ENCODE data around the gene FMN1.
A peak's percentile ranks its signal among the peaks of the same experiment; 100 is the strongest.

Gene FMN1

DNA sequence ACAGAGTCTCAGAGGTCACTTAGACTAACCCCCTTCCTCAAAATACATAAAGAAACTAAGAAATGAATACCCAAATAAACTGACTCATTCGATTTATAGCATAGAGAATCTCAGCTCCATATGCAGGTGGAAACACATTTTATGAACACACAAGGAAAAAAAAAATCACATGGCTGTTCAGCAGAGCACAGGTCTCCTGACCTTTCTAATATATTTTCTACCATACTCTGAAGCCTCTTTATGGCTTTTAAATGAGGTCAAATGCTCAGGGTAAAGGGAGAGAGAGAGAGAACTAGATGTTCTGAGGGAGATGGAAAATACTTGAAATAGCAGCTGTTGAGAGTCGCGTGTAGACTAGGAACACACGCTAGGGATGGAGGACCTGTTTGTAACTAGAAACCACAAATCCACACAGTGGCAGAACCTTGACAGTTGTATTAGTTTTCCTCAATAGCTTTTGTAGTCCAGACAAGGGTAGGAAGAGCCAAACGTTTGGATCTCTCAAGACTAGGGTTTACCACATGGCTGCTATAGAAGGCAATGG, 165.3 kb downstream of the FMN1 start:
- H3K4me2 ChIP-seq = no peak overlapping the region
- no peaks in the 10 kb centered on the region for H3K27me3 ChIP-seq
- no peak overlapping the region for H3K27ac ChIP-seq
- no peaks in the 10 kb centered on the region for H3K9me3 ChIP-seq
- H3K36me3 ChIP-seq = no peaks in the 10 kb centered on the region
- no peak overlapping the region for H3K9ac ChIP-seq
- no peak overlapping the region for H3K4me3 ChIP-seq
- no peaks in the 10 kb centered on the region for H3K4me1 ChIP-seq
- no peaks in the 10 kb centered on the region for H4K20me1 ChIP-seq
- no peak for TF ChIP-seq Cebpa-rat (IDR thresholded peaks at IDR 0.05)

DNA sequence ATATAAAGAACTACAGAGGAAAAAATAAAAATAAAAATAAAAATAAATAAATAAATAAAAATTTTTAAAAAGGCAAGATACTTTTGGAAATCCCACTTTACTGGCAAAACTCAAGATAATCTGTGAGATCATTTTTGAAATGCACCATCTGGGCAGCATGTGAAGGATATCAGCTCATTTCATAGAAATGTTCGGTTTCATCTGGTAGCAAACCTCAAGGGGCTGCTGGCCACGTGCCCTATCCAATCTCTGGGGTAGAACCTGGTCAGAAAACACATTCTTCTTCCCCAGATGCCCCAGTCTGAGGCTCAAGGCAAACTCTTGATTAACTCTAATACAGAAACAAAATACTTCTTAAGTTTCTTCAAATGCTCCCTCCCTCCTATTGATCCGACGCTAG, 166.0 kb downstream of the FMN1 start:
- H3K9me3 ChIP-seq = no peaks in the 10 kb centered on the region
- H3K36me3 ChIP-seq = no peaks in the 10 kb centered on the region
- no peak overlapping the region for H3K27ac ChIP-seq
- H3K4me3 ChIP-seq = no peak overlapping the region
- H3K4me1 ChIP-seq = no peaks in the 10 kb centered on the region
- H3K9ac ChIP-seq = no peak overlapping the region
- H3K4me2 ChIP-seq = no peak overlapping the region
- no peaks in the 10 kb centered on the region for H3K27me3 ChIP-seq
- no peaks in the 10 kb centered on the region for H4K20me1 ChIP-seq
- no peak for TF ChIP-seq Cebpa-rat (IDR thresholded peaks at IDR 0.05)

DNA sequence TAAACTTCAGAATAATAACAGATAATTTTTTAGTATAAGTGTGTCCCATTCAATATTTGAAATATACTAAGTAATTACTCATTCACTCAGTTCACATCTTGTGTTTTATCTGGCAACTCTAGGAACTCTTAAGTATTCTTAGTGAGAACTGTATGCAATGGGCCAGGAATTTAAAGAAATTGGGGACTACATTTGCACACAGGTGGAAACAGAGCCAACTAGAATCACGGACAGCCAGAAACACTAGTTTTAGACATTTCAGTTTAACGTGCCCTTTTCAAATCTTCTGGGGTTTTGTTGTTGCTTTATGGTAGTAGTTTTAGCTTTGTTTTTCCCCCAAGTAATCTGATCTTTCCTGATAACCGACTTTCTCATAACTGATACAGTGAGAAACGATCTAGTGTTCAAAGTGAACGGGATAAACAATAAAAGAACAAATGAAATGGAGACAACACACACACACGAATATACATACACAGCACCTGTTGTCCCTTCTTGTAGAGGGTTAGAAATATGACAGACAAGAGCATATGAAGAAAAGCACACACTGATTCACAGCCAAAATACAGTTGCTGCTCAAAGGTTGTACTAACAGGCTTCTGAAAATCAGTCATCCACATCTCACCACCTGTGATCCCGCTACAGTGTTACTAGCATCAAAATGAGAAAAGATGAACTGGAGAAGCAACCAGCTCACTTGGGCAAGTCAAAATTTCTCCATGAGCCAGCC, 167.0 kb downstream of the FMN1 start:
- no peak overlapping the region for H3K9ac ChIP-seq
- H4K20me1 ChIP-seq = no peaks in the 10 kb centered on the region
- H3K4me1 ChIP-seq = peaks cover 7% of the 10 kb centered on the region
- no peak overlapping the region for H3K4me3 ChIP-seq
- H3K27me3 ChIP-seq = no peaks in the 10 kb centered on the region
- H3K27ac ChIP-seq = no peak overlapping the region
- no peak for TF ChIP-seq Cebpa-rat (IDR thresholded peaks at IDR 0.05)
- no peak overlapping the region for H3K4me2 ChIP-seq
- no peaks in the 10 kb centered on the region for H3K36me3 ChIP-seq
- no peaks in the 10 kb centered on the region for H3K9me3 ChIP-seq

- H4K20me1 ChIP-seq = no peaks in the 10 kb centered on the region
- H3K4me1 ChIP-seq = peaks cover 13% of the 10 kb centered on the region
- H3K9ac ChIP-seq = no peak overlapping the region
- no peaks in the 10 kb centered on the region for H3K9me3 ChIP-seq
- H3K27ac ChIP-seq = no peak overlapping the region
- no peak overlapping the region for H3K4me3 ChIP-seq
- no peak overlapping the region for H3K4me2 ChIP-seq
- no peaks in the 10 kb centered on the region for H3K36me3 ChIP-seq
- TF ChIP-seq Cebpa-rat (IDR thresholded peaks at IDR 0.05) = no peak
- H3K27me3 ChIP-seq = no peaks in the 10 kb centered on the region
Observed at GRCh38 chr15:33026614-33027013, 167.9 kb downstream of the FMN1 start.

DNA sequence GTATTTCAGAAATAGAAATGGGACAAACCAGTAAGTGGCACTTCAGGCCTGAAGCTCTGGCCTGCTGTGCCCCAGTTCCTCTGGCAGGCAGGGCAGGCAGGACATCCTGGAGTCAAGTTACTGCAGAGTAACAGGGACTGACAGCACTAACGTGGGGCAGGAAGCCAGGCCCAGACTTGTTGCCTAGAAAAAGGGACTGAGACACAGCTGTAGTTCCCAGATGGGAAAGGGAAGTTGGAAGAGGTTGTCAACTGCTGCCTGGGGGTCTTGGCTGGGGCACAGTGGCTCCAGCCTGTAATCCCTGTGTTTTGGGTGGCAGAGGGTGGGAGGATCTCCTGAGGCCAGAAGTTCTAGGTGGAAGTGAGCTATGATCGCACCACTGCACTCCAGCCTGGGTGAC, 171.9 kb downstream of the FMN1 start:
- H3K4me2 ChIP-seq = peak overlapping the region; percentile 66
- no peaks in the 10 kb centered on the region for H3K36me3 ChIP-seq
- H3K4me1 ChIP-seq = peaks cover 13% of the 10 kb centered on the region
- H3K27ac ChIP-seq = peak overlapping the region; percentile 59
- no peaks in the 10 kb centered on the region for H4K20me1 ChIP-seq
- H3K9me3 ChIP-seq = 0 out of 2 replicates have a peak, but pooled peaks cover 6% of the 10 kb centered on the region
- H3K4me3 ChIP-seq = no peak overlapping the region
- no peak overlapping the region for H3K9ac ChIP-seq
- H3K27me3 ChIP-seq = no peaks in the 10 kb centered on the region
- no peak for TF ChIP-seq Cebpa-rat (IDR thresholded peaks at IDR 0.05)

DNA sequence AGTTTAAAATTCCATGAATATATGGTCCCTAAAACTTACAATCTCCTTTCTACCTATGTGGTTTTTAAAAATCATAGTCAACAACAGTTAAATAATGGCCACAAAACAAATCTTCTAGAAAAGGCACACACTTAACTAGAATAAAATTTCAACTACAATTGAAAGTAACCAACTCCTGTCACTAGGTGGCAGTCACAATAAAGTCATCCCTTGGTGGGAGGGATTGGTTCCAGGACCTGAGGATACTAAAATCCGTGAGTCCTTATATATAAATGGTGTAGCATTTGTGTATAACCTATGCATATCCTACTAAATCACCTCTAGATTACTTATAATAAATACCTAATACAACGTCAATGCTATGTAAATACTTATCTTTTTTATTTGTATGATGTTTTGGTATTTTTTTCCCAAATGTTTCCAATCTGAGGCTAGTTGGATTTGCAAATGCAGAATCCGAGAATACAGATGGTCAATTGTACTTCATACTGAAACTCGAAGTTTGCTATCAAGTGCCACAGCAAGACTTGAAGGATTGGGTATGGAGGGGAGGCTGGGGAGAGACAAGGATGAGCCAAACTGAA, 172.6 kb downstream of the FMN1 start:
- Histone ChIP-seq H3K9me3 (0 out of 2 replicates have a peak, but pooled peaks cover 6% of the 10 kb centered on the region), H3K4me3 (no peak overlapping the region), H4K20me1 (no peaks in the 10 kb centered on the region), H3K36me3 (no peaks in the 10 kb centered on the region), H3K27me3 (no peaks in the 10 kb centered on the region), H3K27ac (no peak overlapping the region), H3K4me1 (peaks cover 13% of the 10 kb centered on the region), H3K9ac (no peak overlapping the region), H3K4me2 (peak overlapping the region; percentile 66)
- TF ChIP-seq Cebpa-rat (IDR thresholded peaks at IDR 0.05) = no peak

DNA sequence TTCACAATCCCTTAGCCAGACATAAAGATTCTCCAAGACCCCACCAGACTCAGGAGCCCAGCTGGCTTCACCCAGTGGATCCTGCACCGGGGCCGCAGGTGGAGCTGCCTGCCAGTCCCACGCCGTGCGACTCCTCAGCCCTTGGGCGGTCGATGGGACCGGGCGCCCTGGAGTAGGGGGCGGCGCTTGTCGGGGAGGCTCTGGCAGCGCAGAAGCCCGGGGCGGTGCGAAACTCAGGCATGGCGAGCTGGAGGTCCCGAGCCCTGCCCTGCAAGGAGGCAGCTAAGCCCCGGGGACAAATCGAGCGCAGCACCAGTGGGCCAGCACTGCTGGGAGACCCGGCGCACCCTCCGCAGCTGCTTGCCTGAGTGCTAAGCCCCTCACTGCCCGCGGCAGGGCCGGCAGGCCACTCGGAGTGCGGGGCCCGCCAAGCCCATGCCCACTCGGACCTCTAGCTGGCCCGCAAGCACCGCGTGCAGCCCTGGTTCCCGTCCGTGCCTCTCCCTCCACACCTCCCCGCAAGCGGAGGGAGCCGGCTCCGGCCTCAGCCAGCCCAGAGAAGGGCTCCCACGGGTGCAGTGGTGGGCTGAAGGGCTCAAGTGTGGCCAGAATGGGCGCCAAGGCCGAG, 175.0 kb downstream of the FMN1 start:
- Histone ChIP-seq H3K4me3 (no peak overlapping the region), H3K27ac (no peak overlapping the region), H3K36me3 (no peaks in the 10 kb centered on the region), H3K9ac (no peak overlapping the region), H3K4me2 (no peak overlapping the region), H3K9me3 (0 out of 2 replicates have a peak, but pooled peaks cover 6% of the 10 kb centered on the region), H3K27me3 (no peaks in the 10 kb centered on the region), H3K4me1 (peaks cover 13% of the 10 kb centered on the region), H4K20me1 (no peaks in the 10 kb centered on the region)
- TF ChIP-seq Cebpa-rat (IDR thresholded peaks at IDR 0.05) = no peak

DNA sequence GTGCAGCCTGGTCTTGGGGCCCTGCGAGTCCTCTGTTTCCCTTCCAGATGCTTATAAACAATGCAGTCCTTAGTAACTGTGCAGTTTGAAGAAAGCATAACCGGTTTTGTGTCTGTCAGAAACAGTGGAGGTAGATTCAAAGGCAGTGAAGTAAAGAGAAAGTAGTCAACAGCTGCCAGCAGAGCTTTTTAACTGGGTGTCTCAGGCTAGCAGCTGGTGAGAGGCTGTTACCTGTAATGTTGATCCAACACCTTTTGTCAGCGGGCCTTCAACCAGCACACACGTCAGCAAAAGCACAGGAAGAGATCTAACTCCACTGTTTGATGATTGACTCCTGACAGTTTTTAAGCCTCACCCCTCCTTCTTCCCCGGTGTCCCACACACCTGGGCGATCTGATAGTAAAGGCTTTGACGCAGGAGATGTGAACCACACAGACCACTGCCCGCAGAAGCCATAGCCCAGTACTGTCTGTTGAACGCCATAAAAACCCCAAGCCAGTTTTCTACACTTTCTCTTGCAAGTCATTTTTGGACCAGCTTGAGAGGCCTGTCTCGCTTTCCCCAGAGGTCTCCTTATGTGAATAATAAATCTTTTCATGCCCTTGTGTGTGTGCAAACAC, 178.0 kb downstream of the FMN1 start:
- H4K20me1 ChIP-seq = no peaks in the 10 kb centered on the region
- H3K4me2 ChIP-seq = no peak overlapping the region
- no peak overlapping the region for H3K27ac ChIP-seq
- H3K4me1 ChIP-seq = no peaks in the 10 kb centered on the region
- no peak overlapping the region for H3K9ac ChIP-seq
- no peak overlapping the region for H3K4me3 ChIP-seq
- 0 out of 2 replicates have a peak, but pooled peaks cover 6% of the 10 kb centered on the region for H3K9me3 ChIP-seq
- no peaks in the 10 kb centered on the region for H3K27me3 ChIP-seq
- TF ChIP-seq Cebpa-rat (IDR thresholded peaks at IDR 0.05) = no peak
- no peaks in the 10 kb centered on the region for H3K36me3 ChIP-seq

DNA sequence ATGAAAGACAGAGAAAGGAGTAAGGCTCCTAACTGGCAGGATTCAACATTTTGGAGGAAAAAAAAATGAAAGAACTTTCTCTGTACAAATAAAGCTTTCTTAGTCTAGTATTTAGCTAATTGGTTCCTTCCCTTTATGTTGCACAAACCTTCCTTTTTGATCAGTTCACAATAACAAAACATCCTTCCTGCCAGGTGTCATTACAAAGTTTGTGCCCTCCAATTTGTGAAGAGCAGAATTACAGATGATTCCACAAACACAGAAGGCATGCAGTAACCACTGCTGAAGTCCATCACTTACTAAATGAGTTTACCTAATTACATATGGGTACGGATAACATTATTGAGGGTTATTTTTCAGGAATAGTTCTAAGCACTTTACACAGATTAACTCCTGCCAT, 179.9 kb downstream of the FMN1 start:
- no peak overlapping the region for H3K4me3 ChIP-seq
- H3K4me1 ChIP-seq = no peaks in the 10 kb centered on the region
- H3K27me3 ChIP-seq = no peaks in the 10 kb centered on the region
- H3K9ac ChIP-seq = no peak overlapping the region
- H3K4me2 ChIP-seq = no peak overlapping the region
- 0 out of 2 replicates have a peak, but pooled peaks cover 6% of the 10 kb centered on the region for H3K9me3 ChIP-seq
- no peaks in the 10 kb centered on the region for H3K36me3 ChIP-seq
- H4K20me1 ChIP-seq = no peaks in the 10 kb centered on the region
- no peak for TF ChIP-seq Cebpa-rat (IDR thresholded peaks at IDR 0.05)
- no peak overlapping the region for H3K27ac ChIP-seq

Measured in BLaER1 (cell line).